ENCODE measurements around the gene C11orf86.

DNA sequence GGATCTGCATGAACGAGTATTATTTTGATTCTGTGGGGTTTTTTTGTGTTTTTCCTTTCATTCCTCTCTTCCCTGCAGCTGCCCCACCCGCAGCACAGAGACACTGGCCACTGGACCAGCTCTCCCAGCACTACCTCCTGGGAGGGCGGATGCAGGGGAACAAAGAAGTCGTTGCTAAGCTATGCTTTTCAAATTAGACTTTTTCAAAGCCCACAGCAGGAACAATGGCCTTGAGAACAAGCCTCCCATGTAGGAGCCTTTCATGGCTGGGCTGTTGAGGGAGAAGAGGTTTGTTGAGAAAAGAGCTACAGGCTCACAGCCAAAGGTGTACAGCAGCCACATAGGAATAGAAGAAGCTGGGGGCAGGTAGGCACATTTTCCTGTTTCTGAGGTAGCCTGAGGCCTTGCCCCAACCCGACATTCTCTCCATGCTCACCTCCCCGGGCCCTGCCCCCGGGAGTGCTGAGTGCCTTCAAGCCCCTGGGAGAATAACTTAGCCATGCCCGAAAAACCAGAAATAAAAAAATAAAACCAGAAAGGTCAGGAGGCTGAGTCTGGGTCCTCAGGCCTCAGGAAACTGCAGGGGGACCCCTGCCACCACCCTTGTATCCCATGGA, 27.3 kb downstream of the C11orf86 start:
- TF ChIP-seq POLR2AphosphoS5 (IDR thresholded peaks at IDR 0.05; ENCODE audit: borderline replicate concordance, low read depth, low read length), result no peak
- TF ChIP-seq EZH2 (IDR thresholded peaks at IDR 0.05), result no peak
- no peak for TF ChIP-seq FOXP2 (optimal IDR thresholded peaks at IDR 0.05; ENCODE audit: control extremely low read depth, extremely low read length, insufficient read depth)

All from SK-N-MC (cell line).